Measurements from ENCODE around the gene ITPKC.

DNA sequence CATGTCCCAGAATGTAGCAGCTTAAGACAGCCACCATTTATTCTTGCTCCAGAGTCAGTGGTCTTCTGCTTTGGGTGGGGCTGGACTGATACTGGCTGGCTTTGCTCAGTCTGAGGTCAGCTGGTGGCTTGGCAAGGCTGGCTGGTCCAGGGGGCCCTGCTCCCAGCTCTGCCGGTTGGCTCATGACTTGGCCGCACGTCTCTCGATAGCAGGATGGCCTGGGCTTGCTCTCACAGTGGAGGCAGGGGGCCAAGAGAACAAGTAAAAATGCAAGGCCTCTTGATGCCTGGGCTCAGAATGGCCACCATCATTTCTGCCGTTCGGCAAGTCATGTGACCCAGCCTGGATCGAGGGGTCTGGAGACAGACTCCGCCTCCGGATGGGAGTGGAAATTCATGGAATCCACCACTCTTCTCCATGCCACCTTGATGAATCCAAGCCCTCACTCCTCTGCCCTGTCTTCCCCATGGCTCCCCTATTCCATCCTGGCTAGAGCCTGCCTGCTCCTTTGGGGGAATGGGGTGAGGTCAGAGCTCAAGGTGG is 20.3 kb downstream of the ITPKC start:
- TF ChIP-seq, protein P1, sequence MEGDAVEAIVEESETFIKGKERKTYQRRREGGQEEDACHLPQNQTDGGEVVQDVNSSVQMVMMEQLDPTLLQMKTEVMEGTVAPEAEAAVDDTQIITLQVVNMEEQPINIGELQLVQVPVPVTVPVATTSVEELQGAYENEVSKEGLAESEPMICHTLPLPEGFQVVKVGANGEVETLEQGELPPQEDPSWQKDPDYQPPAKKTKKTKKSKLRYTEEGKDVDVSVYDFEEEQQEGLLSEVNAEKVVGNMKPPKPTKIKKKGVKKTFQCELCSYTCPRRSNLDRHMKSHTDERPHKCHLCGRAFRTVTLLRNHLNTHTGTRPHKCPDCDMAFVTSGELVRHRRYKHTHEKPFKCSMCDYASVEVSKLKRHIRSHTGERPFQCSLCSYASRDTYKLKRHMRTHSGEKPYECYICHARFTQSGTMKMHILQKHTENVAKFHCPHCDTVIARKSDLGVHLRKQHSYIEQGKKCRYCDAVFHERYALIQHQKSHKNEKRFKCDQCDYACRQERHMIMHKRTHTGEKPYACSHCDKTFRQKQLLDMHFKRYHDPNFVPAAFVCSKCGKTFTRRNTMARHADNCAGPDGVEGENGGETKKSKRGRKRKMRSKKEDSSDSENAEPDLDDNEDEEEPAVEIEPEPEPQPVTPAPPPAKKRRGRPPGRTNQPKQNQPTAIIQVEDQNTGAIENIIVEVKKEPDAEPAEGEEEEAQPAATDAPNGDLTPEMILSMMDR (IDR thresholded peaks at IDR 0.05 in 2 of 3, conservative IDR thresholded peaks at IDR 0.05 in 1 of 3; ENCODE audit: control insufficient read depth in 2 of 3, extremely low read depth in 1 of 3, insufficient read depth in 1 of 3, low read depth in 3 of 3, low read length in 3 of 3), result no peak
- TF ChIP-seq CBX3 (IDR thresholded peaks at IDR 0.05; ENCODE audit: borderline replicate concordance, low read depth), result no peak

Measured in GM12878 (cell line).